ENCODE measurements around the gene MARCHF5. TPM values are rescaled to one million over a fixed set of nuclear protein-coding genes. Genes with fewer than 3 reads are reported as not detected.

MARCHF5 gene
- total RNA-seq, 1 experiment from 2014 or later: 59.1 TPM

DNA sequence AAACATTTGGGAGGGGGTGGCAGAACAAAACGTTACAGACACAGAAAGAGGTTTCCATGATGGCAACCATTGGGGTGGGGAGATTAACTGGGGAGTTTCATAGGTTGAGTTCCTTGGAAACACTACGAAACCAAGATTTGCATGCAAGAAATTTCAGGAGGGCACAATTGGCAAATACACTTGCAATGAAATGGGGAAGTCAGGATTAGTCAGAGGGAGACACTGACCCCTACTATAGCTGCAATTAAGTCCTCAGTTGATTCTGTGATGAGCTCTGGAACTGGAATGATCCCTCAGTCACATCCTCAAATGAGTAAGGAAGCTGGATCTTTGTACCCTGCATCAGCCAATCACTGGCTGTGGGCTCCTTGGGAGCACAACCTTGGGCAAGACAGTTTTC, 22.2 kb upstream of the MARCHF5 start:
- ChIA-PET POLR2A (no interaction called here), CTCF (no interaction called here), RAD21 (ENCODE audit: low non-redundant PET in 1 of 2, low total read pairs in 2 of 2, uncharacterized antibody in 2 of 2, unreplicated experiment in 2 of 2) (no interaction called here)
- no peak overlapping the region for H3K9ac ChIP-seq (ENCODE audit: low read length)
- H3K9me3 ChIP-seq (ENCODE audit: control insufficient read depth in 1 of 2, insufficient read depth in 1 of 2, low read depth in 1 of 2, low read length in 2 of 2): no peaks in the 10 kb centered on the region
- H3K9me2 ChIP-seq (ENCODE audit: insufficient read depth): no peaks in the 10 kb centered on the region
- no peaks in the 10 kb centered on the region for H3K79me2 ChIP-seq (ENCODE audit: insufficient read depth, low read length)
- no peak overlapping the region for H3K27ac ChIP-seq (ENCODE audit: low read depth, low read length)
- no TSS peak for BruUV-seq (replicated peaks)
- ATAC-seq (no peak), DNase-seq (ENCODE audit: low read depth, low spot score) (no peak)
- intact Hi-C loops (cut with micrococcal nuclease): no loop called here
- no peak overlapping the region for H3K4me2 ChIP-seq (ENCODE audit: low read length)
- H2AFZ ChIP-seq (ENCODE audit: low read depth, low read length, poor library complexity, severe bottlenecking): no peak overlapping the region
- no peaks in the 10 kb centered on the region for H3K27me3 ChIP-seq (ENCODE audit: insufficient read depth, low read length)
- H4K20me1 ChIP-seq (ENCODE audit: insufficient read depth): no peaks in the 10 kb centered on the region
- peaks cover 6 to 13% of the 10 kb centered on the region in 2 experiments; a peak in 3 of 4 replicates for H3K4me1 ChIP-seq (ENCODE audit: control insufficient read depth in 1 of 2, insufficient read depth in 2 of 2, low read length in 2 of 2)
- H3K36me3 ChIP-seq (ENCODE audit: control insufficient read depth in 1 of 2, insufficient read depth in 2 of 2, low read length in 2 of 2): no peaks in the 10 kb centered on the region
- TF ChIP-seq JUND (IDR thresholded peaks at IDR 0.05) (no peak), SP1 (IDR thresholded peaks at IDR 0.05; ENCODE audit: low read depth) (no peak), ELF1 (IDR thresholded peaks at IDR 0.05; ENCODE audit: borderline replicate concordance, low read depth) (no peak), SIN3A (IDR thresholded peaks at IDR 0.05; ENCODE audit: low read depth) (no peak), CBX3 (IDR thresholded peaks at IDR 0.05; ENCODE audit: low read depth) (no peak), FOSL1 (IDR thresholded peaks at IDR 0.05; ENCODE audit: low read depth) (no peak), ZFX (IDR thresholded peaks at IDR 0.05) (no peak), SRF (IDR thresholded peaks at IDR 0.05; ENCODE audit: low read depth) (no peak), EGR1 (IDR thresholded peaks at IDR 0.05; ENCODE audit: low read depth) (no peak), POLR2A (IDR thresholded peaks at IDR 0.05; ENCODE audit: borderline replicate concordance, extremely low read depth, insufficient read depth, insufficient read length) (no peak), TCF7L2 (IDR thresholded peaks at IDR 0.05; ENCODE audit: borderline replicate concordance, extremely low read depth, insufficient read depth, insufficient read length) (no peak), ZNF274 (IDR thresholded peaks at IDR 0.05; ENCODE audit: low read depth, low read length) (no peak), YY1 (IDR thresholded peaks at IDR 0.05; ENCODE audit: extremely low read depth, insufficient replicate concordance, low read depth, low read length) (no peak), EZH2phosphoT487 (IDR thresholded peaks at IDR 0.05; ENCODE audit: borderline replicate concordance) (no peak), RAD21 (IDR thresholded peaks at IDR 0.05; ENCODE audit: low read depth) (no peak), POLR2AphosphoS5 (IDR thresholded peaks at IDR 0.05; ENCODE audit: low read depth, low read length) (no peak), EZH2 (IDR thresholded peaks at IDR 0.05) (no peak)
- TF ChIP-seq, protein P1, sequence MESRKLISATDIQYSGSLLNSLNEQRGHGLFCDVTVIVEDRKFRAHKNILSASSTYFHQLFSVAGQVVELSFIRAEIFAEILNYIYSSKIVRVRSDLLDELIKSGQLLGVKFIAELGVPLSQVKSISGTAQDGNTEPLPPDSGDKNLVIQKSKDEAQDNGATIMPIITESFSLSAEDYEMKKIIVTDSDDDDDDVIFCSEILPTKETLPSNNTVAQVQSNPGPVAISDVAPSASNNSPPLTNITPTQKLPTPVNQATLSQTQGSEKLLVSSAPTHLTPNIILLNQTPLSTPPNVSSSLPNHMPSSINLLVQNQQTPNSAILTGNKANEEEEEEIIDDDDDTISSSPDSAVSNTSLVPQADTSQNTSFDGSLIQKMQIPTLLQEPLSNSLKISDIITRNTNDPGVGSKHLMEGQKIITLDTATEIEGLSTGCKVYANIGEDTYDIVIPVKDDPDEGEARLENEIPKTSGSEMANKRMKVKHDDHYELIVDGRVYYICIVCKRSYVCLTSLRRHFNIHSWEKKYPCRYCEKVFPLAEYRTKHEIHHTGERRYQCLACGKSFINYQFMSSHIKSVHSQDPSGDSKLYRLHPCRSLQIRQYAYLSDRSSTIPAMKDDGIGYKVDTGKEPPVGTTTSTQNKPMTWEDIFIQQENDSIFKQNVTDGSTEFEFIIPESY (IDR thresholded peaks at IDR 0.05; ENCODE audit: extremely low read depth, insufficient replicate concordance, low read length): no peak
- TF ChIP-seq, protein P2, sequence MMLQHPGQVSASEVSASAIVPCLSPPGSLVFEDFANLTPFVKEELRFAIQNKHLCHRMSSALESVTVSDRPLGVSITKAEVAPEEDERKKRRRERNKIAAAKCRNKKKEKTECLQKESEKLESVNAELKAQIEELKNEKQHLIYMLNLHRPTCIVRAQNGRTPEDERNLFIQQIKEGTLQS (IDR thresholded peaks at IDR 0.05): no peak
- TF ChIP-seq, protein P3, sequence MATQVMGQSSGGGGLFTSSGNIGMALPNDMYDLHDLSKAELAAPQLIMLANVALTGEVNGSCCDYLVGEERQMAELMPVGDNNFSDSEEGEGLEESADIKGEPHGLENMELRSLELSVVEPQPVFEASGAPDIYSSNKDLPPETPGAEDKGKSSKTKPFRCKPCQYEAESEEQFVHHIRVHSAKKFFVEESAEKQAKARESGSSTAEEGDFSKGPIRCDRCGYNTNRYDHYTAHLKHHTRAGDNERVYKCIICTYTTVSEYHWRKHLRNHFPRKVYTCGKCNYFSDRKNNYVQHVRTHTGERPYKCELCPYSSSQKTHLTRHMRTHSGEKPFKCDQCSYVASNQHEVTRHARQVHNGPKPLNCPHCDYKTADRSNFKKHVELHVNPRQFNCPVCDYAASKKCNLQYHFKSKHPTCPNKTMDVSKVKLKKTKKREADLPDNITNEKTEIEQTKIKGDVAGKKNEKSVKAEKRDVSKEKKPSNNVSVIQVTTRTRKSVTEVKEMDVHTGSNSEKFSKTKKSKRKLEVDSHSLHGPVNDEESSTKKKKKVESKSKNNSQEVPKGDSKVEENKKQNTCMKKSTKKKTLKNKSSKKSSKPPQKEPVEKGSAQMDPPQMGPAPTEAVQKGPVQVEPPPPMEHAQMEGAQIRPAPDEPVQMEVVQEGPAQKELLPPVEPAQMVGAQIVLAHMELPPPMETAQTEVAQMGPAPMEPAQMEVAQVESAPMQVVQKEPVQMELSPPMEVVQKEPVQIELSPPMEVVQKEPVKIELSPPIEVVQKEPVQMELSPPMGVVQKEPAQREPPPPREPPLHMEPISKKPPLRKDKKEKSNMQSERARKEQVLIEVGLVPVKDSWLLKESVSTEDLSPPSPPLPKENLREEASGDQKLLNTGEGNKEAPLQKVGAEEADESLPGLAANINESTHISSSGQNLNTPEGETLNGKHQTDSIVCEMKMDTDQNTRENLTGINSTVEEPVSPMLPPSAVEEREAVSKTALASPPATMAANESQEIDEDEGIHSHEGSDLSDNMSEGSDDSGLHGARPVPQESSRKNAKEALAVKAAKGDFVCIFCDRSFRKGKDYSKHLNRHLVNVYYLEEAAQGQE (IDR thresholded peaks at IDR 0.05; ENCODE audit: low read depth): no peak
- no peak overlapping the region for H3K4me3 ChIP-seq (replicated peaks in 1 of 2; ENCODE audit: low read depth in 1 of 2, low read length in 2 of 2)
